NCI-H446 (cell line): ENCODE data around the gene CORO2B.
A peak's percentile ranks its signal among the peaks of the same experiment; 100 is the strongest.

Source experiments
- DNase-seq, 2 experiments: peaks; one replicate each; lab custom pipeline; 2025; lab: John Stamatoyannopoulos, UW

The CORO2B gene

DNA sequence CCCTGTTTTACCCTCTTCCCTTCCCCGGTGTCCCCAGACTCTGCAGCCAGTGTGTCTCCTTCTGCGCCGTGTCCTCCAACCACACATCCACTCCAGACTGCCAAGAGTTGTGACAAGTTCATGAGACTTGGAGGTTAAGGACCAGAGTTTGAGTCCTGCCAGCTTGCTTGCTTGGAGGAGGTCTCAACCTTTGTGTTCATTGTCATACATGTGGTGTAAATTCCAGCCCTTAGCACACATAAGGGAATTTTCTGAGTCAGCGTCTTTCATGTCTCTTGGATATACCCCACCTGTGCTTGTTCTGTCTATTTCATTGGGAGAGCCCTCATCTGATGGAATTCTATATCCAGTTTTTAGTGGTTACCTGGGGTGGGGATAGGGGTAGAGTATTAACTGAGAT is 13.3 kb downstream of the CORO2B start:
- DNase-seq, result no peak

DNA sequence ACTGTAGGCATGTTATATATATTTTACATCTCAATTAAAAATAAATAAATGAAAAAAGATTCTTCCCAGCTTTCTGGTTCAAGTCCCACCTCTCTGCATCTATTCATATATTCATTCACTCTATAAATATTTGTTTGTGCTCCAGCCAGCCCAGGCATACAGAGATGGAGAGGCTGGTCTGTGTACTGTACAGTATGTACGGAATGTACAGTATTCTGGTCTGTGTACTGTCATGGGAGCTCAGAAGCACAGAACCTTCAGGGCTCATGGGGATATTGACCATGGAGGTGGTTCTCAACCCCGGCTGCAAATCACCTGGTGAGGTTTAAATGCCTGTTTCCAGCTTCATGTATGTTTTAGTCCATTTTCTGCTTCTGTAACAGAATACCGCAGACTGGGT is 13.8 kb downstream of the CORO2B start:
- DNase-seq, result no peak

DNA sequence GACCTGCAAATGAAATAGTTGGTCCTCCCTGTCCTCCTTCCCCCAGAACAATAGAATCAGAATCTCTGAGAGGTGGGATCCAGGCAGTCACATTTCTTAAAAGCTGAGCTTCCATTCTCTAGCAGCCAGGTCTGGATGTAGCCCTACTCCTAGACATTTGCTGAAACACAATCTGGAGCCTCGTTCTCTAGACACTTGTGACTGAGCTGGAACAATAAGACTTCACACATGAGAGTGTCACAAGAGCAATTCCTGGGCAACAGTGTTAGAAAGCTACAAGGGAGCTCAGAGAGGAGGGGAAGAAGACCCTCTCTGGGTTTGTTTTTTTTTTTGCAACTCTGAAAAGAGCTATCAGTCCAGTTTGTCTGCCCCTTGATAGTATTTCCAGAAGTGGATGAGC is 14.5 kb downstream of the CORO2B start:
- DNase-seq, result no peak

DNA sequence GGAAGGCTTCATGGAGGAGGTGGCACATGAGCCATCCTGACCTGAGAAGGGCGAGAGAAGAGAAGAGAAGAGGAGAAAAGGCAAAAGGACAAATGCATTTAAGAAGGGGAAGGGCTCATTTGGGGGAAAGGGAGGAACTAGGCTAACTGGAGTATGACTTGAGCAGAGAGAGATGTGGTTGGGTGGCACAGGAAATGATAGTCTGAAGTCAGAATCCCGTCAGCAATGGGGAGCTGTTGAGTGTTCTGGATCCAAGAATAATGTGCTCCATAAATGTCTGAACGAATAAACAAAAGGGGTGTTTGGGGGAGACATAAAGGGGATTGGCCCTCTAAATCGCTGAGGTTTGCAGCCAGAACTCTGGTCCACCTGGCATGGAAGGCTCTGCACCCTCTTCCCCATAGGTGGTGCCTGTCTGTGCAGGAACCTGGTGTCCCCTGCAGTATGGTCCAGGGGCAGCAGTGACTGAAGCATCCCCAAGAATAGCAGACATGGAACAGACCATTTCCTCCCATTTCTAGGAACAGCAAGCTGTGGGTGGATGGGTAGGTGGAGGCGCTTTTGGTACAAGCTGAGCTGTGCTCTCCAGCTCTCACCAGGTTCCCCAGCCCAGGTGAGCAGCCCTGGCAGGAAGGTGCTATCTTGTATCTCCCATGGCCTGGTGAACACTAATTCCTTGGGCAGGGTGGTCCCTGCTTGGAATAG is 15.2 kb downstream of the CORO2B start:
- no peak for DNase-seq

DNA sequence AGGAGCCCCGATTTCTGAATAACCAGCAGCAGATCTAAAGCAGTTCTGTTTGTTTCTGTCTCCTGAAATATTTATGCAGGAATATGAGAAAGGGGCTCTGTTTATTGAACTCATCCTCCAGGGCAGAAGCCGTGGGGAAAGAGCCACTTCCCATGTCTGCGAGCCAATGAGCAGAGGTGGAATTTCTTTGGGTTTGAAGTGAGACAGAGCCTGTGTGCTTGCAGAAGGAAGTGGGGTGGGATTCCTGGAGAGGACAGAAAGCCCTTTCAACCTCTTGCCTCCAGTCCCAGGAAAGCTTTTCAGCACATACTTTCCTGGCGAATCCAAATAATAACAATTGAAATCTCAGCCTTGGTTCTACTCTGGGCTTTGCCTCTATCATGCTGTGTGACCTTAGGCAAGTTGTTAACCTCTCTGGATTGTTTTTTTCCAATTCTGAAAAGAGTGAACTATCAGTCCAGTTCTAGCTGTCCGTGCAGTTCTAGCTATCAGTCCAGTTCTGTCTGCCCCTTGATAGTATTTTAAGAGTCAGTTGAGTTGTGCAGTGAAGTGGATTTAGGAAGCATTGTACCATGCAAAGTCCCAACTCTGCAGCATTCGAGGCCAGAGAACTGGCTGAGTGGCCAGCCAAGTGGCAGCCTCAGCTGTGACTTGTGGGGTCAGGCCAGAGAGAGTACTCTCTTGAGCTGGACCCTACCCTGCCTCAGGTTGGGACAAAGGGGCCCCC is 15.9 kb downstream of the CORO2B start:
- no peak for DNase-seq

DNA sequence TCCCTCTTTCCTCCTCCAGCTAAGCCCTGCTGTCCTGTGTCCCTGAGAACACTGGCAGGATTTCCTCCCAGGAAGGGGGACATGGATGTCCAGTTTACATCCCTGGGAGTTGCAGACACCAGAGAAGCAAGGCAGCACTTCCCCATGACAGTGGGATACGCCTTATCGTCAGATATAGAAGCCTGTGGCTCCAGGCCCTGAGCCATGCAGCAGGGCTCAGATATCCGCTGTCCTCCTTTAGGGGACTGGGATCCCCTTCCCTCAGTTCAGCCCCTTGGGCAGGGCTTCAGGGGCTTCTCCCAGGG is 16.4 kb downstream of the CORO2B start:
- no peak for DNase-seq

DNA sequence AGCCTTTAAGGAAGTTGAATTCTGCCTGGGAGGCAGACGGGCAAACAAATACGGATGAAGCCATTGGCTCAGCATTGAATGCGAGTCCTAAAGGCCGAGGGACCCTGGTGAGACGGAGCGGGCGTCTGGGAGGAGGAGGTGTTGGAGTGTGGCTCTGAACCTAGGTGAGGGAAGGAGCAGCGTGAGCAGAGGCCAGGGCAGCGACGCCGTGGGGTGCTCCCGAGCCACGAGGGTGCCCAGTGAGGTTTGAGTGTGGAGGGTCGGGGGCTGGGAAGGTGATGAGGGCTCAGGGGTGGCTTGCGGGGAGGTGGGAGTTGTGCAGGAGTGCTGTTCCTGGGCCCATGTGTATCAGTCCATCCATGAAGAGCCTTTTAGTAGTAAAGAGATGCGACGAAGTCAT is 17.0 kb downstream of the CORO2B start:
- no peak for DNase-seq

DNA sequence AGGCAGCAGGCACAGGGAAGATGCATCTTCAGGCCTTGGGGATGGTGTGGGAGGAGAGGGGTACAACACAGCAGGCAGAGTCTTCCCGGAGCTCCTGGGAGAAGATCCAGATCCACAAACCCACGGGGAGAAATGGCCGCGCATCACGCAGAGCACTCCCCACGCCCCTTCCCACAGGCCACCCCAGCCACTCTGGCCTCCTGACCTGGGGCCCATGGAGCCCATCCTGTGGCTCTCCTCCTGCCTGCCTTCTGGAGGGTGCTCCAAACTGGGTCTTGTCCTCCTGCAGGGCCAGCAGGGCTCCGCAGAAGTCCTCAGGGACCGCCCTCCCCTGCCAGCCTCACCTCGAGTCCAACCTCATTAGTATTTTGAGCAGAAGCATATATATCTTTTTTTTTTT is 17.9 kb downstream of the CORO2B start:
- DNase-seq, result no peak

DNA sequence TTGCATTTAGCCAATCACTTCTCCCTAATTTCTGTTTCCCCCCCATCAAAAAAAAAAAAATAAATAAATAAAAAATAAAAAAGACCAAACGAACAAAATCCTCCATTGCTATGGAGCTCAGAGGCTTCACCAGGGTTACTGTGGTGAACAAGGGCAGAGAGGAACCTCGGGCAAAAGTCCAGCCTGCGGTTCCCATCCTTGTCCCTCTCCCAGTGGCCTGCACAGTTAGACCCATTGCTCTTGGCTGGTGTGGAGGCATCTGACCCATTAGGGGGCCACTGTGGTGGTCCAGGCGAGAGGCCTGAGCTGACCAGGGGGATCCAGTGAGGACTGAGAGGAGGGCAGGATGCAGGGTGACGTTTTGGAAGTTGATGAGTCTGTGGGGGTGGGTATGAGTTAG is 18.8 kb downstream of the CORO2B start:
- no peak for DNase-seq

DNA sequence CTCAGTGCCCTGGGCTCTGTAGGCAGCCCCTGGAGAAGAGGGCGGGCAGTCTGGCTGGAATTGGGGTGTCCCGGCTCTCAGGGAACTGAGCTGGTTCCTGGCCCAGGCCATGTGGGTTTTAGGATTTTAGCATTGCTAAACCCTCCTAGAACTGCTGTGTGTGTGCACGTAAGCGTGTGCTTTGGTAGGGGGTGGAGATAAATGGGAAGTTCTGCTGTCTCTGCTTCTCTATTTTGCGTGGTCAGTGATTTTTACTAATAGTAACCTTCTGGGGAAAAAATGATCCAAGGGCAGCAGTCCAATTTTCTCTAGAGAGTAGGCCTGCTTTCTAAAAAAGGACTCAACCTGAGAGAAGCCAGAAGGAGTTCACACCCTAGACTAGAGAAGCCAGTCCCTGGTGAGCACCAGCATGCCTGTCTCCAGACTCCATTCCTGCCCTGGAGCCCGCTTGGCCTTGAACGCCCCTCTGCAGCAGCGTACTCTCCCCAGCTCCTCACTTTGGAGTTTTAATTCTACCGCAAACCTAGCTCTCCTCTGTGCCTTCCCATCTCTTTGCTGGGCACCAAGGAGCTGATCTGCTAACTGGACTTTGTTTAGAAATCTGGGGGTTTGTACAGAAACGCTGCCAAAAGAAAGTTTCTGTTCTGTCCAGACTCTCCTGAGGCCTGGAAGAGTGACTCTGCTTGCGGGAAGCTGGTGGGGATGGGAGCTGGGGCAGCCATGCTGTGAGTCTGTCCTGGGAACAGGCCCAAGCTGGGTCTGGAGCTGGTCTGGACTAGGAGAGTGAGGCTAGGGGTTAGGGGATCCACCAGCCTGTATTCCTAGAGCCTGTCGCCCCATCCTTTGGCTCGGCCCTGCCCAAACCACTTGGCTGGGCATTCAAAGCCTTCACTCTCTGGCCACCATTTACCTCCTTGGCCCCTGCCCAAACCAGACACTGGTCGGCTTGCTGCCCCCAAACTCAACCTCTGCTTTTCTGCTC is 19.7 kb downstream of the CORO2B start:
- peak in 1 of 2 experiments; percentile 12 for DNase-seq

DNA sequence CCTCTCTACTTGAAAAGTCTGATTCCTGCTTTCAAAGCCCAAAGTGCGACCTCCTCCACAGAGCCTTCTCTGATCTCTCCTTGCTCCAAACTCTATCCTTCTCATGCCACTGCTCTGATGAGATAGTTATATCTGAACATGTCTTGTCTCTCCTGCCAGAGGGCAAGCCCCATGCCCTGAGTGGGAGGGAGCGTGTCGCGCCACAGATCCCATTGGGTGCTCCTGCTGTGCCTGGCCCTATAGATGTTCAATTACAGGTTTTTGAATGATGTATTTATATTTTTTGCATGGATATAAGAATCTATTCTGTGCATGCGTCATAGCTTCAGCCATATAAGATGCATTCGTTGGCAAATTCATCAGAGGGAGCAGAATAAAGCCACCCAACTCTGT is 20.4 kb downstream of the CORO2B start:
- no peak for DNase-seq

DNA sequence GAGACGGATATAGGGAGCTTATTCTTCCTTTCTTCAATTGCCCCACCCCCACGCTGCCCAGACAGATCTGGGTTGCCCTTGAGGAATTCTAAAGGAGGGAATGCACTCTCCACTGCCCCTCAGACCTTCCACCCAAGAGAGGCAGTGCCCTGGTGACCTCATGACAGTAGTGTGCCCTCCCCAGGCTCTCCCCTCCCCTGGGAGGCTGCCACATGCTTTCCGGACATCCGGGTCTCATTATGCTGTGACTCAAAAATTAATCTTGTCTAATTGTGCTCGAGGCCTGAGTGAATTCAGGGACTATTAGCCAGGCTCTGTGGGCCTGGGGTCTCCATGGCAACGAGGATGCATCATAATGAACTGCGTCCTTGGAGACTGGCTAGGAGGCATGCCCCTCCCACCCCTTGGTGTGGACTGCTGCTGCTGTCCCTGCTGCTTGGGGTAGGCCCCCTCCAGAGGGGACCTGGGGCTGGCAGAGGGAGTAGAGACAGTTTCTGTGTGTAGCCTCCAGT is 20.8 kb downstream of the CORO2B start:
- DNase-seq, result peak in 1 of 2 experiments; percentile 25

DNA sequence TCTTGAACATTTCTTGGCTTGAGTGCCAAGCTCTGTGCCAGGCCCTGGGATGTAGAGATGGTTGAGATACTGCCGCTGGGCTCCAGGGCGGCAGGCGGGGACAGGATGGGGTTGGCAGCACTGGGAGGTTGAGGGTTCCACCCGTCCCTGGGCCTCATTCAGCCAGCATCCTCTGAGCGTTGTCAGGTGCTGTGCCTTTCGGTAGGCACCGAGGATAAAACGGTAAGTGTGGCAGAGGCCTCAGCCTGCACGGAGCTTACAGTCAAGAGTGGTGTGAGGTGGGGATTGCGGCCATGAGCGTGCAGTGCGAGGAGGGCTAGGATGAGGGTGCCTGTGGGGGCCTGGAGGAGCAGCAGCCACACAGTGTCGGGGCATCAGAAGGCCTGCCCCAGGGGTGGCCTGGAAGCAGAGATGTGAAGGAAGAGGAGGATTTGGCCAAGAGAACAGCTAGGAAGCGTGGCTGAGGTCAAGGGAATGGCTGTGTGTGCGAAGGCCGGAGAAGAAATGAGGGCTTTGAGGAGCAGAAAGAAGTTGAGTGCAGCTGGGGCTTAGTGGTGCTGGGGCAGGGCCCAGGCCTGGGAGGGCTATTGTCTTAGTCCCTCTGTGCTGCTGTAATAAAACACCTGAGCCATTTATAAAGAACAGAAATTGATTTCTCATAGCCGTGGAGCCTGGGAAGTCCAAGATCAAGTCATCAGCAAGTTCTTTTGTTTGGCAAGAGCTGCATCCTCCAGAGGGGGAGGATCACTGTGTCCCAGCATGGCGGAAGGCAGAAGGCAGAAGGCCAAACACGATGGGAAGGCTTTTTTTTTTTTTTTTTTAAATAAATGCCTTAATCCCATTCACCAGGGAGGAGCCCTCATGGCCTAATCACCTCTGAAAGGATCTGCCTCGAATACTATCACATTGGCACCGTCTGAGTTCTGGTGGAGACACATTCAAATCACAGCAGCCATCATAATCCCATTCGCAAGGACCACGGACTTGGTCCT is 22.7 kb downstream of the CORO2B start:
- DNase-seq, result no peak

DNA sequence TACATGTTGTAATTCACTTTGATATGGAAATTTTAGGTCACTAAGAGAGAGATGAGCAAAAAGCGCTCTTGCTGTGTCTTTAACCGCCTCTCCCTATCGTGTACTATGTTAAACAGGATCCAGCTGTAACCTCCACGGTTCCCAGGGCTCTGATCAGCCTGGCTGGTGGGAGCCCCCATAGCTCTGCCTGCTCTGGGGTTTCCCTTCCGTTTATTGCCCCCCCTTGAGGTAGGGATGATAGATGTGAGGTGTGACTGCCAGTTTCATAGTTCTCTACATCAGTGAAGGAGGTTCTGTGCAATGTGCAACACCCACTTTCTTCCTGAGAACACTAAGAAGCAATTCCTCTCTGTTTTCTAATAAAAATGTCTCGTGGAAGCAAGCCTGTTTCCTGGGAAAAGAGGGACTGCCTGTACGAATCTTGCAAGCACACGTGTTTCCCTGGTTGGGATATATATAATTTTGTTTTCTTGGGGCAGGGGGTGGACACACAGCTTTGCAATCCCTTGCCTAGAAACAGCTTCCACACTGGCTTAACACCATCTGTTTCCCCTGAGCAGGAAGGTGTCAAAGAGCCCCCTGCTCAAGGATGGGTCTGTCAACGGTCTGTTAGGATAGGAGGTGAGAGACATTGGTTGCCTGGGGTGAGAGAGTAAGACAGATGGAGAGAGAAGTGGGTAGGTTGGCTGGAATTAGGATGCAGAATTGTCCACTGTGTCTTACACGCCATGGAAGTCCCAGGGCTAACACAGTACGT is 23.8 kb downstream of the CORO2B start:
- no peak for DNase-seq

DNA sequence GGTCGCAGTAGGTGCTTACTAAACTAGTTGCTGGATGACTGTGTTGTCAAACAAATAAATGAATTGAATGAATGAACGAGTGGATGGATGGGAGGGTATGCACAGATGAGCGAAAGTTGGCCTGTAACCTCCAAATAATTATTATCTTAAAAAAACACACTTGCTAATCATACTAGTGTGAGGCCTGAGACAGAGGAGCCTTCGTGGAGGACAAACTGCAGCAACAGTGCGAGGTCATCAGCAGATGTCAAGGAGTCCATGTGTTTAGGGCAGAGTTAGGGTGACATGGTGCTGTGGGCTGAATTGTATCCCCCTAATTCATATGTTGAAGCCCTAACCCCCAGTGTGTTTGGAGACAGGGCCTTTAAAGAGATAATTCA is 24.4 kb downstream of the CORO2B start:
- DNase-seq, result no peak

DNA sequence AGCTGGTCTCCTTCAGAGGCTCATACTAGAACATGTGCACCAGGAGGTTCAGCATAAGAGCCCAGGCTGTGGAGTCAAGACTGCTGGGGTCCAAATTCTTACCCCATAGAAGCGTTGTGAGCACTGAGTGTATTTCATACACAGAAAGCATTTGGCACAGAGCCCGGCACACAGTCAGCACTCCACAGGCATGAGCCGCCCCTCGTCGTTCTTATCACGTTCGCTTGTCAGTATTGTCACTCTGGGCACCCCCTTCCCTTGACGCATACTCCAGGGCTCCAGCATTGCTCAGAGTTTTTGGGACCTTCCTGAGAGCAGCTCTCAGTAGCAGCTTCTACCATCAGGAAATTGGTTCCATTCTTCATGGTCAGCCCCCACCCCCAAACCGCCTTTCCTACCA is 25.2 kb downstream of the CORO2B start:
- DNase-seq, result no peak

DNA sequence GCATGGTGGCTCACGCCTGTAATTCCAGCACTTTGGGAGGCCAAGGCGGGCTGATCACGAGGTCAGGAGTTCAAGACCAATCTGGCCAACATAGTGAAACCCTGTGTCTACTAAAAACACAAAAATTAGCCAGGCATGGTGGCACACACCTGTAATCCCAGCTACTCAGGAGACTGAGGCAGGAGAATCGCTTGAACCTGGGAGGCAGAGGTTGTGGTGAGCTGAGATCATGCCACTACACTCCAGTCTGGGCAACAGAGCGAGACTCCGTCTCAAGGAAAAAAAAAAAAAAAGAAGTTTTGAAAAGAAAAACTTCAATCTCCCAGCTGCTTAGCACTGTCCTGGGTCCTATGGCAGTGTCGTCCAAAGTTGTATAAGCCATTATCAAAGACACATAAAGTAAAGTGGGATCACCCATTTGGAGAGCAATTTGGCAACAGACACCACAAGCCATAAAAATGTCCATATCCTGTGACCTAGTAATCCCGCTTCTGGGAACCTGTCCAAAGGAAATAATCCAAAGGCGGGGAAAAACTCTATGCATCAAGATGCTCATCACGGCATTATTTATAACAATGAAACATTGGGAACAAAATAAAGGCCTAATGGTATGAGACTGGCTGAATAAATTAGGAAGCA is 26.2 kb downstream of the CORO2B start:
- peak; percentile 33 to 54 for DNase-seq

DNA sequence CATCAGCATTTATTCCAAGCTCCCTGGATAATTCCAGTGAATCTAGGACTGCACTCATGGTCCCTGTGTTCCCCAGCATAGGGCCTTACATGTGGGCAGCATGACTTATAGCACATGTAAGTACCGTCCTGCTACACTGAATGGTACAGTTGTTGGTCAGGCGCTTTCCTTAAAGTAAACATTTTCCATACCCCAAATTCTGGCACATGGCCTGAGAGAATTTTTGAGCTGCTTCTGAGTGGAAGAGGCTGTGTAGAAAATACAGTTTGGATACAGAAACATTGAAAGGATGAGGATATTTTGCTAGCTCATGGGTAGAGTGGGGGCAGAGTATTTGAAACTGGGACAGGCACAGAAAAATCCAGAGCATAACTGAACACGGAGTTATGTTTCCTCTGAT is 27.6 kb downstream of the CORO2B start:
- no peak for DNase-seq

DNA sequence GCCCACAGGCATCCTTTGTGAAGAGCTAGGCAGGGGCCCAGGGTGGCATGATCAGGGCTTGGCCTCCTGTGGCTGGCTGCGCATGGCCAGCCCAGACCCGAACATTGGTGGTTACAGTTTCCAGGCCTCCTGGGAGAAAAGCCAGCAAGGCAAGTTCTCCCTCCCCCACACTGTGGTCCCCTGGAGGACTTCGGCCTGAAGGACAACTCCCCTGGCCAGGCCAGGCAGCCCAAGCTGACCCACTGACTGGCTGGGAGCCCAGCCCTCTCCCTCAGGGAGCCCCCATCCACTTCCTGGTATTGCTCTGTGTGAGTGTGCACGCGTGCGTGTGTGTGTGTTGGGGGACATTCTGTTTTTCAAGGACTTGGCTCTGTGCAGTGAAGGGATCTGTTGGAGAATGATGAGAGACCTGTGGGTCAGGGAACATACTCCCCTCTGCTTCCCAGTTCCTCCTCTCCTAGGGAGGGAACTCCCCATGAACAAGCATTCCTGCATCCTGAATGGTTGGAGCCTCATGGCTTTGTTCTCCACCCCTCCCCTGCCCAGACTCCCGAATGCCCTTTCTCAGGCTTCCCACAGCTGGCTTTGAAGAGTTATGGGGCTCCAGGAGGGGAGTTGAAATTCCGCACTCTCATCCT is 29.5 kb downstream of the CORO2B start:
- DNase-seq, result no peak

DNA sequence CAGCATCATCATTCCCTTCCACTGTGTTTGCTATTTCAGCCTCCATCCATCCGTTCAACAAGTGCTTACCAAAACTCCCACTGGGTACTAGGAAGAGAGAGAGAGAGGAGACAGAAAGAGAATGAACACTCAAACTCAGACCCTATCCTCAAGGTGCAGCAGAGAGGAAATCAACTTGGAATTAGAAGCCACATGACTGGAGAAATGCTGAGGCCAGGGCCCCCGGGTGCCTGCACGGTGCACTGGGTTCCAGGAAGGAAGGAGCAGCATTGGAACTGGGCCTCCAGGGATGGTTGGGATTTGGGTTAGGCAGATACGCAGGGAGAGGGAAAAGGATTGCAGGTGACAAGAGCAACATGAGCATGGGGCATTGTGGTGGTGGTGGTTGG is 30.0 kb downstream of the CORO2B start:
- no peak for DNase-seq
